Measurements from ENCODE around the gene AKNA.

DNA sequence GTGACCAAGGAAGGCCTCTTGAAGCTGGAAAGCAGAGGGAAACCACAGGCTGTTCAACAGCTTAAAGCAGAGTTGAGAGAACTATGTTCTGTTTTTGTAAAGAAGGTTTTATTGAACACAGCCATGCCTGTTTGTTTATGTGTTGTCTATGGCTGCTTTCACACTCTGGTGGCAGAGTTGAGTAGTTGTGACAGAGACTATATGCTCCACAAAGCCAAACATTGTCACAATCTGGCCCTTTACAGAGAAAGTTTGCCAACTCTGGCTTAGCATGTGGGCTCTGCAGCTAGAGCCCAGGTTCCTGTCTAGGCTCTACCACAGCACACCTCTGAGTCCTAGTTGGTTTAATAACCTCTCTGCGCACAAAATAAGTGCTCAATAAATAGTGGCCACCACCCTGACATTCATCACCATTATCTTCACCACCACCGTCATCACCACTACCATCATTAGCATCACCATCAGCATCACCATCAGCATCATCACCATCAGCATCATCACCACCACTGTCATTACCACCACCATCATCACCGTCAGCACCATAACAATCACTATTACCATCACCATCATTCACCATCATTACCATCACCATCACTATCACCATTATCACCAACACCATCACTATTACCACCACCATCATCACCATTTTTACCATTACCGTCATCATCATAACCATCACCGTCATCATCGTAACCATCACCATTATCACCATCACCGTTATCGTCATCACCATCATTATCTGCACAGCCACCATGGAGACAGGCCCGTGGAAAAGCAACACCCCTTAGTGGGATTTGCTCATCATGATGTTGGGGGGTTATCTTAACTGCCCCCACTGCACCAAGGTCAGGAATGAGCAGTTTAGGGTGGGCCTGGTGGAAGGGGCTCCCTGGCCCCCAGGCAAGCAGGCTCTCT lies 18.3 kb downstream of the AKNA start:
- TF ChIP-seq, protein P1, sequence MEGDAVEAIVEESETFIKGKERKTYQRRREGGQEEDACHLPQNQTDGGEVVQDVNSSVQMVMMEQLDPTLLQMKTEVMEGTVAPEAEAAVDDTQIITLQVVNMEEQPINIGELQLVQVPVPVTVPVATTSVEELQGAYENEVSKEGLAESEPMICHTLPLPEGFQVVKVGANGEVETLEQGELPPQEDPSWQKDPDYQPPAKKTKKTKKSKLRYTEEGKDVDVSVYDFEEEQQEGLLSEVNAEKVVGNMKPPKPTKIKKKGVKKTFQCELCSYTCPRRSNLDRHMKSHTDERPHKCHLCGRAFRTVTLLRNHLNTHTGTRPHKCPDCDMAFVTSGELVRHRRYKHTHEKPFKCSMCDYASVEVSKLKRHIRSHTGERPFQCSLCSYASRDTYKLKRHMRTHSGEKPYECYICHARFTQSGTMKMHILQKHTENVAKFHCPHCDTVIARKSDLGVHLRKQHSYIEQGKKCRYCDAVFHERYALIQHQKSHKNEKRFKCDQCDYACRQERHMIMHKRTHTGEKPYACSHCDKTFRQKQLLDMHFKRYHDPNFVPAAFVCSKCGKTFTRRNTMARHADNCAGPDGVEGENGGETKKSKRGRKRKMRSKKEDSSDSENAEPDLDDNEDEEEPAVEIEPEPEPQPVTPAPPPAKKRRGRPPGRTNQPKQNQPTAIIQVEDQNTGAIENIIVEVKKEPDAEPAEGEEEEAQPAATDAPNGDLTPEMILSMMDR (IDR thresholded peaks at IDR 0.05; ENCODE audit: low read length): no peak
- TF ChIP-seq EZH2 (IDR thresholded peaks at IDR 0.05; ENCODE audit: borderline replicate concordance, low read length): no peak

Data from OCI-LY1 (cell line).